CD4-positive, alpha-beta T cell (primary cell): ENCODE results near the gene ULK4. TPM values are rescaled to one million over a fixed set of nuclear protein-coding genes. Genes with fewer than 3 reads are reported as not detected.
"Not testable (repeated sequence)": the region's sequence is repeated elsewhere in the genome, so short reads cannot be mapped to it uniquely, and the experiment has no call there.

Experiments used
- ATAC-seq: fragments of 200-7000 bp; cut with Tn5 transposase; one replicate; pipeline ENCODE4 v1.10.0; 2022; ENCODE audit warnings: mild to moderate bottlenecking; ENCODE audit not compliant: poor library complexity
- CTCF ChIA-PET: fragments of 350-600 bp; sonication (Branson Sonifier 250); formaldehyde crosslinking; loops from one replicate; lab custom pipeline; 2021; ENCODE audit warnings: antibody characterized with exemption, inconsistent platforms; lab: Charles Lee
- POLR2A ChIA-PET: fragments of 350-600 bp; sonication (Branson Sonifier 250); formaldehyde crosslinking; loops from one replicate; lab custom pipeline; 2021; ENCODE audit warnings: antibody characterized with exemption, inconsistent platforms; lab: Charles Lee
- DNase-seq, 14 experiments: peaks; one replicate each; pipeline ENCODE4 v3.0.0-alpha.2; 2013 to 2020; ENCODE audit warnings: mixed read lengths in 2 of 14
- H3K27ac ChIP-seq, 2 donors: one replicate each; pipeline versions ENCODE4 v1.5.1 to v1.7.0; 2013; ENCODE audit warnings: low read length in 2 of 2, low read depth in 1 of 2, mild to moderate bottlenecking in 1 of 2
- H3K27me3 ChIP-seq, 2 experiments: 1 replicate in 1 of 2; 2 replicates in 1 of 2; pipeline versions ENCODE4 v1.6.1 to v1.7.0; 2013; ENCODE audit warnings: low read length in 2 of 2, control low read depth in 1 of 2, mild to moderate bottlenecking in 1 of 2, moderate library complexity in 1 of 2; ENCODE audit not compliant: insufficient read depth in 2 of 2, control insufficient read depth in 1 of 2
- H3K36me3 ChIP-seq: one replicate; pipeline ENCODE4 v1.6.1; 2013; ENCODE audit warnings: low read length, control low read depth; ENCODE audit not compliant: insufficient read depth
- H3K4me1 ChIP-seq: one replicate; pipeline ENCODE4 v1.6.1; 2013; ENCODE audit warnings: low read length, control low read depth; ENCODE audit not compliant: insufficient read depth
- H3K4me3 ChIP-seq: one replicate; pipeline ENCODE4 v1.5.1; 2013; ENCODE audit warnings: mild to moderate bottlenecking, low read length, moderate library complexity
- H3K9me3 ChIP-seq, 2 experiments: 1 replicate in 1 of 2; 2 replicates in 1 of 2; pipeline versions ENCODE4 v1.6.1 to v1.7.0; 2013; ENCODE audit warnings: low read length in 2 of 2, mild to moderate bottlenecking in 2 of 2, control low read depth in 1 of 2, moderate library complexity in 1 of 2; ENCODE audit not compliant: control insufficient read depth in 1 of 2, insufficient read depth in 1 of 2
- H3K27ac Mint-ChIP-seq: one replicate; pipeline ENCODE4 v1.8.0; 2020; ENCODE audit warnings: mixed read lengths
- H3K27me3 Mint-ChIP-seq: one replicate; pipeline ENCODE4 v1.8.0; 2021; ENCODE audit warnings: mixed read lengths
- H3K36me3 Mint-ChIP-seq: one replicate; pipeline ENCODE4 v1.8.0; 2021; ENCODE audit warnings: low read depth, mixed read lengths
- H3K4me1 Mint-ChIP-seq: one replicate; pipeline ENCODE4 v1.8.0; 2021; ENCODE audit warnings: low read depth, mixed read lengths
- H3K4me3 Mint-ChIP-seq: one replicate; pipeline ENCODE4 v1.8.0; 2020; ENCODE audit warnings: mild to moderate bottlenecking, mixed read lengths
- H3K9me3 Mint-ChIP-seq: one replicate; pipeline ENCODE4 v1.8.0; 2020; ENCODE audit warnings: mixed read lengths
- CTCF ChIP-seq: fragments of 200-600 bp; IDR thresholded peaks from one replicate; pipeline ENCODE4 v1.8.0; 2022; ENCODE audit warnings: antibody characterized with exemption, mild to moderate bottlenecking
- intact Hi-C, 2 experiments: fragments of 100-400 bp; cut with DNase I in 1 of 2; cut with micrococcal nuclease in 1 of 2; formaldehyde crosslinking; loops; one replicate each; pipeline versions ENCODE4 v1.15.1 to v1.9.0; 2023 to 2025; cut with DNase I, micrococcal nuclease
- total RNA-seq, 174 experiments: library from RNA in 2 of 174; stranded (reverse) in 2 of 174; gene quantifications; one replicate each; pipeline ENCODE4 v1.2.3 and lab custom pipeline; 2021 to 2026

The ULK4 gene
- total RNA-seq, 2 experiments from 2014 or later: 23.8 to 28.6 TPM

- CTCF ChIA-PET: no interaction called here
- no peaks in the 10 kb centered on the region for H3K36me3 ChIP-seq
- Mint-ChIP-seq H3K4me1 (no peaks in the 10 kb centered on the region), H3K9me3 (peaks cover 3% of the 10 kb centered on the region), H3K36me3 (peaks cover 59% of the 10 kb centered on the region), H3K27me3 (no peaks in the 10 kb centered on the region), H3K27ac (no peak overlapping the region), H3K4me3 (no peak overlapping the region)
- H3K27ac ChIP-seq: no peak overlapping the region
- H3K4me1 ChIP-seq: no peaks in the 10 kb centered on the region
- ATAC-seq (no peak), DNase-seq (no peak)
- no peaks in the 10 kb centered on the region for H3K27me3 ChIP-seq
- no peak for TF ChIP-seq CTCF
- POLR2A ChIA-PET: no interaction called here
- intact Hi-C loops: no loop called here
- H3K9me3 ChIP-seq: no peaks in the 10 kb centered on the region
- H3K4me3 ChIP-seq: no peak overlapping the region
Measured at GRCh38 chr3:41450416-41451231, 511.3 kb downstream of the ULK4 start.

- Histone ChIP-seq H3K4me1 (no peaks in the 10 kb centered on the region), H3K36me3 (no peaks in the 10 kb centered on the region), H3K4me3 (no peak overlapping the region), H3K27me3 (no peaks in the 10 kb centered on the region), H3K9me3 (no peaks in the 10 kb centered on the region), H3K27ac (no peak overlapping the region)
- POLR2A ChIA-PET: no interaction called here
- ATAC-seq: no peak
- CTCF ChIA-PET: no interaction called here
- TF ChIP-seq CTCF: no peak
- intact Hi-C loops: no loop called here
- H3K27ac Mint-ChIP-seq: no peak overlapping the region
- no peak for DNase-seq
- H3K36me3 Mint-ChIP-seq: peaks cover 45% of the 10 kb centered on the region
- no peak overlapping the region for H3K4me3 Mint-ChIP-seq
- peaks cover 3% of the 10 kb centered on the region for H3K9me3 Mint-ChIP-seq
- H3K27me3 Mint-ChIP-seq: no peaks in the 10 kb centered on the region
- no peaks in the 10 kb centered on the region for H3K4me1 Mint-ChIP-seq
Measured at GRCh38 chr3:41448396-41448795, 513.5 kb downstream of the ULK4 start.

- Histone ChIP-seq H3K27ac (no peak overlapping the region), H3K9me3 (no peaks in the 10 kb centered on the region), H3K36me3 (no peaks in the 10 kb centered on the region), H3K27me3 (no peaks in the 10 kb centered on the region), H3K4me1 (no peaks in the 10 kb centered on the region), H3K4me3 (no peak overlapping the region)
- ATAC-seq: no peak
- no peaks in the 10 kb centered on the region for H3K4me1 Mint-ChIP-seq
- no peak for DNase-seq
- POLR2A ChIA-PET: no interaction called here
- H3K9me3 Mint-ChIP-seq: peaks cover 3% of the 10 kb centered on the region
- H3K27me3 Mint-ChIP-seq: no peaks in the 10 kb centered on the region
- no peak overlapping the region for H3K27ac Mint-ChIP-seq
- intact Hi-C loops: no loop called here
- TF ChIP-seq CTCF: no peak
- CTCF ChIA-PET: no interaction called here
- H3K36me3 Mint-ChIP-seq: peaks cover 38% of the 10 kb centered on the region
- no peak overlapping the region for H3K4me3 Mint-ChIP-seq
Measured at GRCh38 chr3:41447701-41448100, 514.2 kb downstream of the ULK4 start.

- POLR2A ChIA-PET, H3K27me3 ChIP-seq, H3K36me3 ChIP-seq, DNase-seq, H3K9me3 ChIP-seq, H3K9me3 Mint-ChIP-seq, H3K4me3 Mint-ChIP-seq, H3K4me1 ChIP-seq, H3K27ac Mint-ChIP-seq, CTCF ChIA-PET, intact Hi-C loops, H3K27ac ChIP-seq, H3K4me3 ChIP-seq, H3K27me3 Mint-ChIP-seq, ATAC-seq, H3K4me1 Mint-ChIP-seq: not testable (repeated sequence)
- peaks cover 28% of the 10 kb centered on the region for H3K36me3 Mint-ChIP-seq
Measured at GRCh38 chr3:41446316-41446715, 515.6 kb downstream of the ULK4 start.
